Heart right ventricle (tissue), 16 donors: ENCODE results near the gene KLF3. TPM values are rescaled to one million over a fixed set of nuclear protein-coding genes. Genes with fewer than 3 reads are reported as not detected.

Experiments
- ATAC-seq, 8 donors: fragments of 200-7000 bp; cut with Tn5 transposase; one replicate each; pipeline ENCODE4 v1.9.1; 2020; ENCODE audit warnings: mild to moderate bottlenecking in 8 of 8, moderate library complexity in 8 of 8, moderate number of reproducible peaks in 1 of 8
- DNase-seq, 2 donors: peaks; one replicate each; pipeline ENCODE4 v3.0.0-alpha.2; 2020
- H3K27ac ChIP-seq, 10 donors: fragments of 200-600 bp; sonication (generic) in 2 of 10; one replicate each; pipeline versions ENCODE4 v1.5.0 to v1.8.0; 2020 to 2022; ENCODE audit warnings: mild to moderate bottlenecking in 3 of 10
- H3K27me3 ChIP-seq, 7 donors: fragments of 200-600 bp; one replicate each; pipeline ENCODE4 v1.8.0; 2021 to 2022; ENCODE audit warnings: mild to moderate bottlenecking in 2 of 7
- H3K36me3 ChIP-seq, 9 donors: fragments of 200-600 bp; sonication (generic) in 1 of 9; one replicate each; pipeline versions ENCODE4 v1.5.0 to v1.8.0; 2020 to 2022; ENCODE audit warnings: mild to moderate bottlenecking in 2 of 9
- H3K4me1 ChIP-seq, 9 donors: fragments of 200-600 bp; sonication (generic) in 1 of 9; one replicate each; pipeline versions ENCODE4 v1.5.0 to v1.8.0; 2020 to 2022; ENCODE audit warnings: mild to moderate bottlenecking in 4 of 9
- H3K4me3 ChIP-seq, 10 donors: fragments of 200-600 bp; sonication (generic) in 2 of 10; one replicate each; pipeline versions ENCODE4 v1.5.0 to v1.8.0; 2020 to 2022; ENCODE audit warnings: mild to moderate bottlenecking in 7 of 10, moderate library complexity in 2 of 10
- H3K9me3 ChIP-seq, 11 donors: fragments of 200-600 bp in 10 of 11; sonication (generic) in 2 of 11; one replicate each; pipeline versions ENCODE4 v1.5.0 to v1.8.0; 2013 to 2022; ENCODE audit warnings: mild to moderate bottlenecking in 2 of 11, control low read depth in 1 of 11, moderate library complexity in 1 of 11
- WGBS, 2 donors: extraction: QIAGEN DNeasy Blood & Tissue Kit; methylation state at CpG; one replicate each; pipeline ENCODE4 v1.1.7; 2013; ENCODE audit warnings: inconsistent platforms in 1 of 2; 5-methylcytosine and 5-hydroxymethylcytosine counted together
- intact Hi-C, 10 donors: fragments of 100-400 bp; cut with DNase I; formaldehyde crosslinking; loops; one replicate each; pipeline versions ENCODE4 v1.11.1 to v1.14.2; 2022
- polyA plus RNA-seq, 2 donors: library from polyadenylated mRNA; stranded (reverse); fragments of 200-250 nt; gene quantifications; one replicate each; pipeline ENCODE4 v1.2.3, GENCODE V29; 2013
- total RNA-seq, 10 donors: library from RNA; stranded (reverse); fragmentation: NEBNext Ultra II Directional in 3 of 10; extraction: Animal tissue kit (Norgen Biotek cat#: 25700) in 3 of 10; gene quantifications; one replicate each; pipeline versions ENCODE4 v1.2.1 to v1.2.4, GENCODE V29; 2021 to 2023
- TF ChIP-seq, protein P1 (sequence below), 9 donors: fragments of 200-600 bp; sonication (generic) in 2 of 9; IDR thresholded peaks; one replicate each; pipeline versions ENCODE4 v1.5.0 to v1.8.0; 2021 to 2022; ENCODE audit warnings: antibody characterized with exemption in 9 of 9, mild to moderate bottlenecking in 5 of 9, moderate library complexity in 1 of 9
- donor health status: Arrhythmogenic right ventricular cardiomyopathy.
- donor health status: ischemic (EF 13 %, LVEDD 7.1; RV severe dilation, severe dysfunction).
- donor health status: healthy with polysubstance abuse.
- donor health status: DM: no; HTN: yes; CAD: no.
- donor health status: DM: no; HTN: no; CAD: no.
- donor health status: ischemic (EF 25% LVEDD 6.9; RV normal size, moderate dysfunction).
- donor health status: ischemic (EF 25% LVEDD 5.7; RV mildly dilated, moderate dysfunction).
- donor health status: healthy.
- donor health status: DM: yes; HTN: yes; CAD: no.
- donor health status: Ischemic cardiomyopathy.
- donor health status: ischemic (EF 35%, LVEDD 5.7; RV mildly dilated, moderate dysfunction).
- donor health status: nonischemic (EF 11% LVEDD 7.7; RV severe dilation, severe dysfunction).
- donor health status: DM: yes; HTN: yes; CAD: no.
- donor health status: PGD.
- donor health status: ischemic (EF 29% LVEDD 5.4; RV normal size, mild dysfunction).
- donor health status: nonischemic (EF 23%, LVEDD 6.1; RV moderate dilation, normal function).

KLF3 gene
- total and polyA plus RNA-seq, 12 donors = 9.9 to 25.1 (median 19.4) TPM

DNA sequence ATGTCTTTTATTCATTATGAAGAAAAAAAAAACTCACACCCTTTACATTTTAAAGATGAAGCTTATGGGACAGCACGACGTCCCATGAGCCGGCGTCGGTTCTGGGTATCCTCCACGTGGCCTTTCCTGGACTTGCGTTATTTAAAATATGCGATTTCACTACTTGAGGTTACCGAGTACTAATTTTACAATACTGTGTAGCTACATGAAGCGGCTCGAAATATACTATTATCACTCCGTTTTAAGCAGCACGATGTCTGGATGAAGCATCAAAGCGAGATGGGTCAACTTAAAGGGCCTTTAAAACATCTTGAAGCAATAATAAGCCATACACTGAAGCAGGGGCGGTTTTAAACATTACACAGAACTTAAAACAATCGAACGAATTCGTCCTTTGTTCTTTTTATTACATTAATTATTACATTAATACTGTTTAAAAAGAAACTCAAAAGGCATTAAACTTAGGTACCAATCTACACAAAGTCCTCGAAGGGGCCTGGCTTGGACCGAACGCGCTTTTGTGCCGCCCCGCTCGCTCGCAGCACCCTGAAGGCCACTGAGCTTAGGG lies 1.4 kb upstream of the KLF3 start:
- DNase-seq = no peak
- peak overlapping the region; percentile 72 to 89 (median 80) for H3K4me3 ChIP-seq
- no peaks in the 10 kb centered on the region for H3K36me3 ChIP-seq
- TF ChIP-seq, protein P1, sequence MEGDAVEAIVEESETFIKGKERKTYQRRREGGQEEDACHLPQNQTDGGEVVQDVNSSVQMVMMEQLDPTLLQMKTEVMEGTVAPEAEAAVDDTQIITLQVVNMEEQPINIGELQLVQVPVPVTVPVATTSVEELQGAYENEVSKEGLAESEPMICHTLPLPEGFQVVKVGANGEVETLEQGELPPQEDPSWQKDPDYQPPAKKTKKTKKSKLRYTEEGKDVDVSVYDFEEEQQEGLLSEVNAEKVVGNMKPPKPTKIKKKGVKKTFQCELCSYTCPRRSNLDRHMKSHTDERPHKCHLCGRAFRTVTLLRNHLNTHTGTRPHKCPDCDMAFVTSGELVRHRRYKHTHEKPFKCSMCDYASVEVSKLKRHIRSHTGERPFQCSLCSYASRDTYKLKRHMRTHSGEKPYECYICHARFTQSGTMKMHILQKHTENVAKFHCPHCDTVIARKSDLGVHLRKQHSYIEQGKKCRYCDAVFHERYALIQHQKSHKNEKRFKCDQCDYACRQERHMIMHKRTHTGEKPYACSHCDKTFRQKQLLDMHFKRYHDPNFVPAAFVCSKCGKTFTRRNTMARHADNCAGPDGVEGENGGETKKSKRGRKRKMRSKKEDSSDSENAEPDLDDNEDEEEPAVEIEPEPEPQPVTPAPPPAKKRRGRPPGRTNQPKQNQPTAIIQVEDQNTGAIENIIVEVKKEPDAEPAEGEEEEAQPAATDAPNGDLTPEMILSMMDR (IDR thresholded peaks at IDR 0.05) = no peak
- H3K27me3 ChIP-seq = no peaks in the 10 kb centered on the region
- WGBS, 2 donors = 26 to 34% methylated on average over 26 of the region's 26 CpGs
- ATAC-seq = no peak
- peaks cover 0 to 42% (median 30%) of the 10 kb centered on the region in 9 donors for H3K4me1 ChIP-seq
- H3K27ac ChIP-seq = peak overlapping the region; percentile 99 to 100 (median 100)
- intact Hi-C loops = no loop called here
- no peaks in the 10 kb centered on the region for H3K9me3 ChIP-seq

DNA sequence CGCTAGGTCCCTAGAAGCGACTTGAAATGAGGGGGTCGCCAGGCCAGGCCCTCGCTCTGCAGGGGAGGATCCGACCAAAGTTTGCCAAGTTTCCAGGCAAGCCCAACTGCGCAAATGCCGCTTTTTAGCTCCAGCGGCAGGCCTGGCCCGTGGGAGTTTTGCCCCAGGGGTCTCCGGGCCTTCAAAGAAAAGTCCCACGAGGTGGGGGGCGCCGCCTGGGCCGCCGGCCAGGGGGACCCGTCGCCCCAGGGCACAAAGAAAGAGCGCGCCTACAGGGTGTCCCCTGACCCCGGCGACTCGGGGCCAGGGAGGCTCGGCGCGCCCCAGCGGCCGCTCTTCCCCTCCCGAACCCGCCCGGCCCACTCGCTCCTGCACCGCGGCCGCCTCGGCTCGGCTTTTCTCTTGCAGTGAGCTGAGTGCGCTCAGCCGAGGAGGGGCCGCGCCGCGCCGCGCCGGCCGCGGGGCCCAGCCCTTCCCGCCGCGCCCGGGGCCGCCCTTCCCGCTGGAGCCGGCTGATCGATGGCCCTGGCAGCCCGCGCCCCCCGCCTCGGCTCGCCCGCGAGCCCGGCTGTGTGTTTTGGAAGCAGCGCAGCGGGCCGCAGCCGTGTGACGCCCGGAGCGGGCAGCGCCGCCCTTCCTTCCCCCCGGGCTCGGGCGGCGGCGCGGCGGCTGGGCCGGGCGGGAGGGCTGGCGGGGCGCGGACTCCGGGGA lies 754 bp upstream of the KLF3 start:
- DNase-seq (peak in 1 of 2 donors; percentile 44), ATAC-seq (peak in 6 of 8 donors; percentile 8 to 48 (median 24))
- H3K36me3 ChIP-seq = no peaks in the 10 kb centered on the region
- peaks cover 0 to 48% (median 37%) of the 10 kb centered on the region in 9 donors for H3K4me1 ChIP-seq
- H3K27ac ChIP-seq = peak overlapping the region; percentile 99 to 100 (median 100)
- intact Hi-C loops = no loop called here
- TF ChIP-seq, protein P1 (IDR thresholded peaks at IDR 0.05) = peak in 1 of 9 donors; percentile 13
- no peaks in the 10 kb centered on the region for H3K27me3 ChIP-seq
- no peaks in the 10 kb centered on the region for H3K9me3 ChIP-seq
- 0 to 1% methylated on average over 49 to 75 of the region's 85 CpGs for WGBS, 2 donors
- H3K4me3 ChIP-seq = peak overlapping the region; percentile 72 to 89 (median 80)

DNA sequence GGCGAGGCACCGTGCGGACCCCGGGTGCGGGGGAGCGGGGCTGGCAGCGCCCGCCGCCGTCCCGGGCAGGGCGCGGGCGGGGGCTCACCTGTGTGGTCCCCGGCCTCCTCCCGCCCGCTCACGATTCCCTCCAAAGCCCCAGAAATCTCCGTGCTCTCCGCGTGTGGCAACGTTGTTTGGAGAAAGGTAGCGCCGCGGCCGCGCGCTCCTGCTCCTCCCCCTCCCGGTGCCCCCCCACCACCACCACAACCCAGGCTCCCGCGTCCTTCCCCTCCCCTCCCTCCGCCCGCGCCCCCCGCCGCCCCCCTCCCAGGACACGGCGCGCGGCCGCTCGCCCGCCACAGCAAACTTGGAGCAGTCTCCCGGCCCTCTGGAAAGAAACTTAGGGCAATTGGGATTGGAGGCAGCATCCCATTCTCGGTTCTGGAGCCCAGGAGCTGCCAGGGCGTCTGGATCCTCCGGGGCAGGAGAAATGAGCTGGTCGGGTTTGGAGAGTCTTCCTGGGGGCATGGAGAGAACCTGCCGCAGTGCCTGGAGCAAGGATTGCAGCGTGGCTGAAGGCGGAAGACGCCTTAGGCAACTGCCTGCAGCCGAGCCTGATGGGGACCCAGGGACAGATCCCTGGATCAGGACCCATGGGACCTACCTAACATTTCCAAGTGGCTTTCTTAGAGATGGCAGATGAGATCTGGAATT lies 855 bp downstream of the KLF3 start:
- ATAC-seq (peak in 7 of 8 donors; percentile 1 to 37 (median 20)), DNase-seq (peak; percentile 64 to 66)
- H3K27ac ChIP-seq = peak overlapping the region; percentile 94 to 100 (median 99)
- H3K27me3 ChIP-seq = no peaks in the 10 kb centered on the region
- peak overlapping the region; percentile 72 to 94 (median 90) for H3K4me3 ChIP-seq
- H3K9me3 ChIP-seq = no peaks in the 10 kb centered on the region
- TF ChIP-seq, protein P1 (IDR thresholded peaks at IDR 0.05) = no peak
- intact Hi-C loops = loop anchor here in 2 of 10 donors (2.0 kb wide), 1 partner anchor 346 kb away; no protein-coding TSS in a partner anchor
- 0 to 1% methylated on average over 38 to 48 of the region's 53 CpGs for WGBS, 2 donors
- no peaks in the 10 kb centered on the region for H3K36me3 ChIP-seq
- peaks cover 5 to 62% (median 52%) of the 10 kb centered on the region in 9 donors for H3K4me1 ChIP-seq
